ENCODE measurements around the gene ITPKB.
A peak's percentile ranks its signal among the peaks of the same experiment; 100 is the strongest.
"Not testable (repeated sequence)": the region's sequence is repeated elsewhere in the genome, so short reads cannot be mapped to it uniquely, and the experiment has no call there.

Gene ITPKB

GRCh38 chr1:226738995-226739695 is at the start of gene ITPKB:
Gene ITPKB, minus strand, starts transcription at chr1:226739282. Its CDS starts 1,824 bp downstream, at chr1:226737458.
- DNase-seq (ENCODE audit: low read depth) = peak; percentile 49

- no peak for DNase-seq (ENCODE audit: low read depth)
Measured at GRCh38 chr1:226787638-226788037, 48.6 kb upstream of the ITPKB start.

- no peak for DNase-seq (ENCODE audit: low read depth)
Measured at GRCh38 chr1:226787071-226787470, 48.0 kb upstream of the ITPKB start.

- no peak for DNase-seq (ENCODE audit: low read depth)
Measured at GRCh38 chr1:226786550-226786949, 47.5 kb upstream of the ITPKB start.

GRCh38 chr1:226785805-226786204 is 46.7 kb upstream of the ITPKB start:
- DNase-seq (ENCODE audit: low read depth) = no peak

- no peak for DNase-seq (ENCODE audit: low read depth)
Measured at GRCh38 chr1:226784081-226785049, 45.3 kb upstream of the ITPKB start.

GRCh38 chr1:226782845-226783601 is 43.9 kb upstream of the ITPKB start:
- no peak for DNase-seq (ENCODE audit: low read depth)

- DNase-seq (ENCODE audit: low read depth) = no peak
Measured at GRCh38 chr1:226781937-226782609, 43.0 kb upstream of the ITPKB start.

GRCh38 chr1:226779561-226779960 is 40.5 kb upstream of the ITPKB start:
- DNase-seq (ENCODE audit: low read depth) = no peak

GRCh38 chr1:226778657-226779058 is 39.6 kb upstream of the ITPKB start:
- no peak for DNase-seq (ENCODE audit: low read depth)

GRCh38 chr1:226776975-226777374 is 37.9 kb upstream of the ITPKB start:
- no peak for DNase-seq (ENCODE audit: low read depth)

- DNase-seq (ENCODE audit: low read depth) = no peak
Measured at GRCh38 chr1:226776066-226776465, 37.0 kb upstream of the ITPKB start.

GRCh38 chr1:226772446-226773139 is 33.5 kb upstream of the ITPKB start:
- no peak for DNase-seq (ENCODE audit: low read depth)

GRCh38 chr1:226767170-226767569 is 28.1 kb upstream of the ITPKB start:
- DNase-seq (ENCODE audit: low read depth) = not testable (repeated sequence)

- no peak for DNase-seq (ENCODE audit: low read depth)
Measured at GRCh38 chr1:226766565-226766964, 27.5 kb upstream of the ITPKB start.

- no peak for DNase-seq (ENCODE audit: low read depth)
Measured at GRCh38 chr1:226764533-226764932, 25.5 kb upstream of the ITPKB start.

- no peak for DNase-seq (ENCODE audit: low read depth)
Measured at GRCh38 chr1:226763905-226764264, 24.8 kb upstream of the ITPKB start.

- no peak for DNase-seq (ENCODE audit: low read depth)
Measured at GRCh38 chr1:226762988-226763904, 24.2 kb upstream of the ITPKB start.

- no peak for DNase-seq (ENCODE audit: low read depth)
Measured at GRCh38 chr1:226762055-226762454, 23.0 kb upstream of the ITPKB start.

GRCh38 chr1:226761322-226761721 is 22.2 kb upstream of the ITPKB start:
- DNase-seq (ENCODE audit: low read depth) = no peak
